ES-I3 (cell line): ENCODE measurements around the gene ARID5A.
A peak's percentile ranks its signal among the peaks of the same experiment; 100 is the strongest.

Experiments used
- H3K36me3 ChIP-seq: 2 replicates; pipeline ENCODE4 v1.6.1; 2013; ENCODE audit warnings: mild to moderate bottlenecking, low read length, control low read depth, moderate library complexity; ENCODE audit not compliant: insufficient read depth
- H3K4me1 ChIP-seq: 2 replicates; pipeline ENCODE4 v1.6.1; 2013; ENCODE audit warnings: mild to moderate bottlenecking, control low read depth, low read length; ENCODE audit not compliant: insufficient read depth
- H3K9ac ChIP-seq: 2 replicates; pipeline ENCODE4 v1.6.1; 2013; ENCODE audit warnings: low read depth, mild to moderate bottlenecking, low read length, moderate library complexity
- H3K9me3 ChIP-seq: 2 replicates; pipeline ENCODE4 v1.6.1; 2013; ENCODE audit warnings: mild to moderate bottlenecking, low read length, moderate library complexity; ENCODE audit not compliant: control insufficient read depth, insufficient read depth

ARID5A gene

DNA sequence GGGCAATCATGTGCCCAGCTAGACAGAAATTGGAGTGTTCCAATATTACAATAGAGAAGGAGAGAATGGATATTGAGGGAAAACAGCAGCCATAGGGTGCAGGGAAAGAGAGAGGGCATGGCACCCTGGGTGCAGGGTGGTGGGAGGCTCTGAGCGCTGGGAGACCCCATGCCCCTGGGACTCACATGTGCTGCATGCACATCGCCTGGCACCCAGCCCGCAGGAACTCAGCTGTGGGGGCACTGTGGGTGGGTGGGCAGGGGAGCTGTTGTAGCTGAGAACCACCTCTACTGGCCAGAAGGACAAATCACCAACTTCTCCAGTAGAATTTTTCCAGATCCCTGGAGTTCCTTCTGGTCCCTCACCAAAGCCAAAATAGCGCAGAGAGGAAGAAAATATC, 24.2 kb upstream of the ARID5A start:
- Histone ChIP-seq H3K4me1 (no peaks in the 10 kb centered on the region), H3K36me3 (no peaks in the 10 kb centered on the region), H3K9me3 (no peaks in the 10 kb centered on the region), H3K9ac (no peak overlapping the region)

DNA sequence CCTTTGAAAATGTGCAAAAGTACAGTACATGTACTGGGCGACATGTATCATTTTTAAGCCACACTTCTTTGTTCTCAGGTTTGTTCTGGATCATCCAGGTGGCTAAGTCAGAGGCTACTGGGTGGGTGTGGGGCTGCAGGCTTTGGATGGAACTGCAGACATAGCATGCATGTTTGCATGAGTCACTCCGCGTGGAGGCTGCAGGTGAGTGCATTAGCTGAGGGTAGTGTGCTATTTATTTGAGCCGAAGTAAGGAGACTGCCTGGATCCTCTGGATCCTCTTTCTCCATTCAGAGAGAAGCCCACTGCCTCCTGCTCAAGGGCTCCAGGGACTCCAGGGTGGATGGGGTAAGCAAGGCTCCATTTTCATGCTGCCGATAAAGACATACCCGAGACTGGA, 22.0 kb upstream of the ARID5A start:
- no peaks in the 10 kb centered on the region for H3K9me3 ChIP-seq
- no peak overlapping the region for H3K9ac ChIP-seq
- no peaks in the 10 kb centered on the region for H3K4me1 ChIP-seq
- H3K36me3 ChIP-seq = no peaks in the 10 kb centered on the region

DNA sequence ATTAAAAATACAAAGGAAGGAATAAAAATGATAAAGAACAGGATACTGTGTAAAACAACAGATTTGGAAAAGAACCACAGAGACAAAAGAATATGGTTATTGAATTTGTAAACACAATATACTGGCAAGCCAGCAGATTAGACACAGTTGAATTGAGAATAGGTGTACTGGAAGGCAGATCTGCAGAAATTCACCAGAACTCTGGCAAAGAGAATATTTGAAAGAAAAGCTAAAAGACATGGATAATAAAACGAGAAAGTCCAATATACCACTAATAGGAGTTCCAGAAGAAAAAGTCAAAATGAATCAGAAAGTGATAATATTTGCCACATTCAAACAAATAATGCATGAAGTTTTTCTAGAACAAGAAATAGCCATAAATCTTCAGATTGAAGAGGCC, 19.5 kb upstream of the ARID5A start:
- no peak overlapping the region for H3K9ac ChIP-seq
- H3K36me3 ChIP-seq = no peaks in the 10 kb centered on the region
- no peaks in the 10 kb centered on the region for H3K9me3 ChIP-seq
- H3K4me1 ChIP-seq = no peaks in the 10 kb centered on the region

DNA sequence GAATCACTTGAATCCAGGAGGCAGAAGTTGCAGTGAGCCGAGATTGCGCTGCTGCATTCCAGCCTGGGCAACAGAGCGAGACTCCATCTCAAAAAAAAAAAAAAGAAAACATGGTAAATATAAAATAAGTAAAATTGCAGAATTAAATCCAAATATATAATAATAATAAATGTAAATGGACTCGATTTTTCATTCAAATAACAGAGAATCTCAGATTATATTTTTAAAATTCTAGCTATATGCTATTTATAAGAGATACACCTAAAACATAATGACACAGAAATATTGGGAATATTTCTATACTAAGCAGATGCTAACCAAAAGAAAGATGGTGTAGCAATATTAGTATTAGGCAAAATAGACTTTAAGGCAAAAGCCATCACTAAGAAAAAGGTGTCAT, 16.3 kb upstream of the ARID5A start:
- H3K9ac ChIP-seq = no peak overlapping the region
- no peaks in the 10 kb centered on the region for H3K9me3 ChIP-seq
- no peaks in the 10 kb centered on the region for H3K4me1 ChIP-seq
- no peaks in the 10 kb centered on the region for H3K36me3 ChIP-seq

DNA sequence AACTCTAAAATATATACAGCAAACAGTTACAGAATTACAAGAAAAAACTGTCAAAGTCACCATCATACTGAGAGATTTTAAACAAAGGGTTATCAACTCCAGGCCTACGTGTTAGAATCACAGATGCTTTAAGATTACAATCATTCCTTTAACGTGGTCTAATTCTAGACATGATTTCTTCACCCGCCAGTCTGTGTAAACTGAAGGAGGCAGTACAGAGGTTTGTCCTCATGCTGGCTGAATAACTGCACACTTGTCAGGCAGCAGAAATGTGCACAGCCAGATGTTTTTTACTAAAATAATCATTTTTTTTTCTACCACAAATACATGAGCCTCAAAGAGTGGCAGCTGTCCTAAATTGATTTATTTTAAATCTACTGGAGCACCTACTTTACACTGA, 15.9 kb upstream of the ARID5A start:
- no peaks in the 10 kb centered on the region for H3K4me1 ChIP-seq
- no peaks in the 10 kb centered on the region for H3K36me3 ChIP-seq
- no peak overlapping the region for H3K9ac ChIP-seq
- no peaks in the 10 kb centered on the region for H3K9me3 ChIP-seq

DNA sequence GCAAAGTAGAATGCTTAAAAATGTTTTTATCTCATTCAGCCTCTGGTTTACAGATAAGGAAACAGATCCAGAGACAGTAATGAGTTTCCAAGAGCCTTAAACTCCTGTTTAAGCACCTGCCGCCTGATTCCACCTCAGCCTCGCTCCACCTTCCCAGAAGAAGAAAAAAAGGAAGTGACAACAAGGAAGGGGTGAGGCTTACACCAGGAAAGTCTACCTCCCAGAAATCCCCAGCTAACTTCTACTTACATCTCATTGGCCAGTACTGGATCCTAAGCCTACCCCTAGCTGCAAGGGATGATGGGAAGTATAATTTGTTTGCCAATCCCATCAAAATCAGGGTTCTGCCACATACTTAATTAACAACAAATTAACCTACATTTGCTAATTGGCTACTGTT, 15.3 kb upstream of the ARID5A start:
- no peaks in the 10 kb centered on the region for H3K36me3 ChIP-seq
- H3K9ac ChIP-seq = no peak overlapping the region
- H3K4me1 ChIP-seq = no peaks in the 10 kb centered on the region
- no peaks in the 10 kb centered on the region for H3K9me3 ChIP-seq

DNA sequence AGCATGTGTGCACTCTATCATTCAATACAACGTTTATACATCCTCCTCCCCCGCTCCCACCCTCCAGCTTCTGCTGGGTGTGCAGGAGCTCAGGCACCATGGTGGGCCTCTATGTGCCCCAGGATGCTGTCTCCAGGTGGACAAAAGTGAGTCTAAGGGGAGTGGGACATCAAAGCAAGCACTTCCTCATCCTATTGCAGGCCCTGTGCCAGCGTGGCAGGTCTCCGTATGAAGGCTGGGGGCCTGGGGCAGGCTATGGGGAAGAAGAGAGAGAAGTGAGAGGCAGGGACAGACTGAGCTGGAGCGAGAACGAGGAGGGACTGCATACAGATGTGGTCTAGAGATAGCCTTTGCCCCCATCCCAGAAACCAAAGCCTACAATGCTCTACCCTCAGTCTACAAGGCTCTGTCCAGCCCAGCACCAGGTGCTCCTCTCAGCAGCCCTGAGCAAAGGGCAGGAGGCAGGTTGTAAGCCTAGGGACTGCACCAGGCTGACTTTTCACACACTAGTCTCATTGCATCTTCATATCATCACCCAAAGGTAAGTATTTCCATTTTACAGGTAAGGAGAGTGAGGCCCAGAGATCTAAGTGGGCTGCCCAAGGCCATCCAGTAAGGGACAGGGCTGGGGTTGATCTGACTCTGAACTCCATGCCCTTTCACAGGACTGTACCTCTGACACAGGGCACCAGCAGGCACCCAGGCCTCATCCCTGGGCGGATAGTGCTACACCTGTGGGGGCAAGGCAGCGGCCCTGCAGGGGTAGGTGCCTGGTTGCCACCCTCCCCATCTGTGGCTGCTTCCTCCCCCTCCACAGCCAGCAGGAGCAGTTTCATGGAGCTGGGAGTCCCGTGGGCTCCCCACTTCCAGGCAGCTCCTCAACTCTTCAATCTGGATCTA, 14.0 kb upstream of the ARID5A start:
- Histone ChIP-seq H3K9ac (no peak overlapping the region), H3K36me3 (no peaks in the 10 kb centered on the region), H3K4me1 (no peaks in the 10 kb centered on the region), H3K9me3 (no peaks in the 10 kb centered on the region)

DNA sequence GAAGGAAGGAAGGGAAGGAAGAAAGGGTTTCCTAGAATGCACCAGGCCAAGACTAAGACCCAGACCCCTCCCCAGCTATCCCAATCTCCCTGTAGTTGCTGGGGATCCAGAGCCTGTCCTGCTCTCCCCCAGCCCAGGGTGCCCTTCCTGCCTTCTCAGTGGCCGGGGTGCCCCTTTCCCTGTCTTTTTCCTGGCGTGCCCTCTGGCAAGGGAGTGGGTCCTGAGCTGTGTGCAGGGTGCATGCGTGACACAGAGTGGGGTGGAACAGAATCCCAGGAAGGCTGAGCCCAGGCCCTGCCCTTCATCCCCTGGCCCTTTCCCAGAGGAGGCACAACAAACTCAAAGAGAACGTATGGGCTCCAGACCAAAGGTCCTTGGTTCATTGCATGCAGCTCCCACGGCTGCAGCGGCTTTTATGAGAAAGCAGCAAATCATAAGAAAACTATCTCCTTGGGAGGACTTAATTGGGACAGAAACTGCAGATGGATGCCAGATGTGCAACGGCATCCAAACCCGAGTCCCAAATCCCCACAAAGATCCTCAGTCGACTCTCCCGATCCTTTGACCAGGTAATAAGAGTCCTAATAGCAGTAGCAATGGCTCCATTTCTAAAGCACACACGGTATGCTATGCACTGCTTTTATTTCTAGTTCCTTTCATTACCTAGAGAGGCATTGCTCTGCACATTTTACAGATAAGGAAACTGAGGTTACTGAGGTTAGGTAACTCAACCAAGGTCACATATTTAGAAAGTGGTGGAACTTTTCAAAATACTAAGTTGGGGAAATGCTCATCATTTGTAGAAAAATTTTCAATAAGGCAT, 12.7 kb upstream of the ARID5A start:
- Histone ChIP-seq H3K36me3 (no peaks in the 10 kb centered on the region), H3K9ac (no peak overlapping the region), H3K4me1 (no peaks in the 10 kb centered on the region), H3K9me3 (no peaks in the 10 kb centered on the region)

DNA sequence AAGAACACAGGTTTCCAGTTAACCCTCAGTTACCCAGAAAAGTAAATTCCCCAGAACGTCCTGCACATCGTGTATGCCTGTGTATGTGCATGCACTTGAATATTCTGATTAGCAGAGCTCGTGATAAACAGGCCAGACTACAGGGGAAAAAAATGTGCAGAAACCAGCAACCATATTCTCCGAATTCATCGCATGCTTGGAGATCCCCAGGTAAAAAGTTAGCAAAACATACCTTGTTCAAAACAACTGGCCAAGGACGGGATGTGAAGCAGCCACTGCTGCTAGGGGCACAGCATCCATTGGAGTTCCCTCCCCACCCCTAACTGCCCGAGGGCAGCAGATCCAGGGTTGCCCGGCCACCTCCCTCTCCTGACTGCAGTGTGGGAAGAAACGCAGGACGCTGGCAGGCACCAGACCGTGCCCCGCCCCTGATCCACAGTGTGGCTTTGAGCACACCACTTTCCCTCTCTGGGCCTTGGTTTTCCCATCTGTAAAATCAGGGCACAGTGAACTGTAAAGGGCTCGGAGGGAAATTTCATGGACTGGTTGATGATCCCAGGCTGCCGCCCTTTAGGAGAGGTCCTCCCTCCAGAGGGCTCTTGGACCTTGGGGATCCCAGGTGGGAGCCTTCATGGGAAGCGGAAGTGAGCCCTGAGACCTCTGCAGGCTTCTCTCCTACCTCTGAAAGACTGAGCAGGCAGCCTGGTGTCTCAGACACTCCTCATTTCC, 11.9 kb upstream of the ARID5A start:
- Histone ChIP-seq H3K36me3 (no peaks in the 10 kb centered on the region), H3K9me3 (no peaks in the 10 kb centered on the region), H3K9ac (no peak overlapping the region), H3K4me1 (no peaks in the 10 kb centered on the region)

DNA sequence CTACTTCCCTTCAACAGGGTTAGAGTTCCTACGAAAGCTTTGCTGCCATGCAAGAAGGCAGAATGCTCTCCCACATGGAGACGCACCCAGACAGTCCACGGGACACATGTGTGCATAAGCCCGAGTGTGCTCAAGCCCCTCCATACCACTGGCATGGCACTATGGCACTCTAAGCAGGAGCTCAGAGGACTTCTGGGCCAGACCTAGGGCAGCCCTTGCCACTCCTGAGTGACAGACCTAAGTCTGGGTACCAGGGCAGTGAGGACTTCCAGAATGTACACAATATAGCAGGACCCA, 11.4 kb upstream of the ARID5A start:
- Histone ChIP-seq H3K36me3 (no peaks in the 10 kb centered on the region), H3K4me1 (no peaks in the 10 kb centered on the region), H3K9ac (no peak overlapping the region), H3K9me3 (no peaks in the 10 kb centered on the region)

DNA sequence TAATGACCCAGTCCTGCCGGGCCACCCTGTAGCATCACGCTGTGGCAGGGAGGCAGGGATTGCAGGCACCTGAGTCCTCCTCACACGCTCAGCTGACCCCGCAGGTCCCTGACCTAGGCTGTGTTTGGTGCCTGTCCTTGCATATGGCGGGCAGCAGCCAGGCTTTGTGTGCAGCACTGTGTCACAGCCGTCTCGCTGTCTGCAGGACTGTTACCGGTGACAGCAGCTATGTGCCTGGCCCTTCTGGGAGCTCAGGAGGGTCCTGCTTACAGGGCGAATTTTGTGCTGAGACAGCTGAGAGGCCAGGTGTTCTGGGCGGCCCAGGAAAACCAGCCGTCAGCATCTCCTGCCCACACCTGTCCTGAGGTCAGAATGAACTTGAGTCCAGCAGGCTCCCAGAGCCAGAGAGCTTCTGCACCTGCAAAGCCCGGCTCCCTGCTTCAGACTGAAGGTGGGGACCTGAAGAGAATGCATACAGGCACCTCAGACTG, 10.4 kb upstream of the ARID5A start:
- no peaks in the 10 kb centered on the region for H3K9me3 ChIP-seq
- H3K4me1 ChIP-seq = peaks cover 1% of the 10 kb centered on the region
- H3K9ac ChIP-seq = no peak overlapping the region
- no peaks in the 10 kb centered on the region for H3K36me3 ChIP-seq

DNA sequence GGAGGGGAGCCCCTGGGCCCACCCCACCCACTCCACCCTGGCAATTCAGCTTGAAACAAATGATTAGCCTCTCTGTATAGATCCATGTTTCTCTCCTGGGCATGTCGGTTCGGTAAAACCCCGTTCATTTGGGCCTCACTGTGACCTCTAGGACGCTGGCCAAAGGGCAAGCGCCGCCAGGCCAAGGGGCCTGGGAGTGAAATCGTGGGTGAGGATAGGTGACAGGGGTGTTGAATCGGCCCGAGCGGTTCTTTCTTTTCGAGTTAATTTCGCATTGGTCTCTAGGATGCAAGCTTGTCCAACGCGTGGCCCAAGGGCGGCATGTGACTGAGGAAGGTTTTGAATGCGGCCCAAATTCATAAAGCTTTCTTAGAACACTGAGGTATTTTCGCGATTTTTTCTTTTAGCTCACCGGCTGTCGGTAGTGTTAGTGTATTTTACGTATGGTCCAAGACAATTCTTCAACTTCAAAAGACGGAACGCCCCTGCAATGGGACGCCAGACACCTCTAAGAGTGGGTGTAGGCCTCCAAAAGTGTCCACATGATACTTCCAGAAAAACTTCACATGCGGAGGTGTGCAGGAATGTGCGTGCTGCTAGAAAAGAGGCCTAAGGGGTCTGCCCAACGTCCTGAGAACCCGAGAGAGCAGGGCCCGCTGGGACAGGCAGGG, 9.8 kb upstream of the ARID5A start:
- H3K36me3 ChIP-seq = no peaks in the 10 kb centered on the region
- peak overlapping the region; percentile 68 for H3K9ac ChIP-seq
- no peaks in the 10 kb centered on the region for H3K9me3 ChIP-seq
- H3K4me1 ChIP-seq = peaks cover 4% of the 10 kb centered on the region

DNA sequence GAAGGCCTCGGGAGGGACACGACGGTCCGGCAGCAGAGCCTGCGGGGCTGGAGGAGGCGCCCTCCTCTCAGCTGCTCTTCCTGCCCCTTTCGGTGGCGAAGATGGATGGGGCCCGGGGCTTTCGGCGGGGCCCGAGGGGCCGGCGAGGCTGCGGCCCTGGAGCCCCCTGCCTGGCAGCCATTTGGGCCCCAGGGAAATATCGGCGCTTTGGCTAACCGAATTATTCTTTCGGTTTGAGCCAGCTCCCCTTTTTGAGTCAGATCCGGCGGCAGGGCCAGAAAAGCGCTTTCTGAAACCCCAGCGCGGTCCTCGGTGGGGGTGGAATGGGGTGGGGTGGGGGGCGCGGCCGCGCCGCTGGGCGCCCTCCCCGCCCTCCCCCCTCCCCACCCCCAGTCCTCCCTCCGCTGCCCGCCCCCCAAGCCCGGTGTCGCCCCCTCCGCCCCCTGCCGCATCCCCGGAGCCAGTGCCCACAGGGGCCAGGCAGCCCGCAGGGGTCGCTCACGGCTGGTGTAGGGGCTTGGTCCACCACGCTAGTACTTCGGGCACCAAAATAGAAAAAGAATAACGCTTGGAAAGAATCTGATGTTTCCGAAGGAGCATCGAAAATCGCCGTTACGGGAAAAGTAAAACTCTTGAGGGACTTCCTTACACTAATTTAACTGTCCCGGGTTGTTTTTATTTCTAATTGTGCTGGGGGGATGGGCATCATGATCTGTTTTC, 9.1 kb upstream of the ARID5A start:
- no peaks in the 10 kb centered on the region for H3K36me3 ChIP-seq
- peaks cover 5% of the 10 kb centered on the region for H3K4me1 ChIP-seq
- H3K9ac ChIP-seq = peak overlapping the region; percentile 68
- no peaks in the 10 kb centered on the region for H3K9me3 ChIP-seq
